Activated CD4-positive, CD25-positive, alpha-beta regulatory T cell (primary cell): Measurements from ENCODE around the gene RANBP1.

Experiments
- DNase-seq, 4 experiments: peaks; one replicate each; lab custom pipeline; 2025; lab: John Stamatoyannopoulos, UW

Gene RANBP1

GRCh38 chr22:20125201-20126174, 9.6 kb downstream of the RANBP1 start:
- no peak for DNase-seq

- DNase-seq = no peak
Observed at GRCh38 chr22:20126284-20127029, 10.6 kb downstream of the RANBP1 start.

- DNase-seq = no peak
Observed at GRCh38 chr22:20127318-20127868, 11.5 kb downstream of the RANBP1 start.

GRCh38 chr22:20127869-20128618, 12.1 kb downstream of the RANBP1 start:
- DNase-seq = no peak

GRCh38 chr22:20128619-20128901, 12.7 kb downstream of the RANBP1 start:
- no peak for DNase-seq

- DNase-seq = no peak
Observed at GRCh38 chr22:20128902-20129746, 13.2 kb downstream of the RANBP1 start.

GRCh38 chr22:20129747-20130014, 13.8 kb downstream of the RANBP1 start:
- DNase-seq = no peak

- DNase-seq = no peak
Observed at GRCh38 chr22:20130319-20130718, 14.4 kb downstream of the RANBP1 start.

GRCh38 chr22:20130731-20131596, 15.1 kb downstream of the RANBP1 start:
- peak; percentile 53 to 70 (median 68) for DNase-seq

- peak in 2 of 4 experiments; percentile 29 to 30 for DNase-seq
Observed at GRCh38 chr22:20131597-20131858, 15.6 kb downstream of the RANBP1 start, which contains the start of gene ZDHHC8. Gene ZDHHC8, plus strand, starts transcription at chr22:20131804. Its CDS starts 144 bp downstream, at chr22:20131948.

GRCh38 chr22:20131859-20132685, 16.2 kb downstream of the RANBP1 start:
- no peak for DNase-seq

- no peak for DNase-seq
Observed at GRCh38 chr22:20132686-20133246, 16.9 kb downstream of the RANBP1 start.

- no peak for DNase-seq
Observed at GRCh38 chr22:20133930-20134549, 18.1 kb downstream of the RANBP1 start.

GRCh38 chr22:20135265-20135664, 19.4 kb downstream of the RANBP1 start:
- no peak for DNase-seq

- DNase-seq = no peak
Observed at GRCh38 chr22:20135806-20136602, 20.1 kb downstream of the RANBP1 start.

- DNase-seq = no peak
Observed at GRCh38 chr22:20136603-20136873, 20.6 kb downstream of the RANBP1 start.

- no peak for DNase-seq
Observed at GRCh38 chr22:20137113-20137512, 21.2 kb downstream of the RANBP1 start.

- DNase-seq = no peak
Observed at GRCh38 chr22:20137671-20138416, 21.9 kb downstream of the RANBP1 start.
